Loucy (cell line): ENCODE results near the gene NPW.

Experiments used
- EZH2phosphoT487 ChIP-seq: fragments of 200-600 bp; IDR thresholded peaks from 2 replicates; pipeline ENCODE4 v1.6.1; 2018; ENCODE audit warnings: antibody characterized with exemption, mild to moderate bottlenecking, moderate library complexity, borderline replicate concordance
- TF ChIP-seq, protein P1 (sequence below): fragments of 200-600 bp; sonication (generic); conservative IDR thresholded peaks from 2 replicates; pipeline ENCODE4 v1.5.1; 2014; ENCODE audit warnings: mild to moderate bottlenecking, antibody characterized with exemption, low read length

DNA sequence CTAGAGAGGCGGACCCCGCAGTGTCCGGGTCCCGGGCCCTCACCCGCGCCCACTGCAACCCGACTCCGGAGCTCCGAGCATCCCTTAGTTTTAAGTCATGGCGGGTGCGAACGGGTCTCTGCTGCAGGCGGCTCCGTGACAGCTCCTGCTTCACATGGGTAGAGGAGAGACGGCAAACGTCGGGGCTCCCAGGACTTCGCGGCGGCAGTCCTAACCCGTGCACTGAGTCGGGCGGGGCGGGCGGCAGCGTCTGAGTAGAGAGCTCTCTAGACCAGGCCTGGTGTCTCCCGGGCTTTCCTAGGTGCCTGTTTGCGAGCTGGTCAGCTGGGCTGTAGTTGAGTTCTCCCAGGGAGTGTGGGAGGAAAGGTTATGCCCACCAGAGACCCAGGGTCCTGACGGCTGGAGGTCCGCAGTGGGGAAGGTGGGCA, 28.5 kb downstream of the NPW start:
- TF ChIP-seq, protein P1, sequence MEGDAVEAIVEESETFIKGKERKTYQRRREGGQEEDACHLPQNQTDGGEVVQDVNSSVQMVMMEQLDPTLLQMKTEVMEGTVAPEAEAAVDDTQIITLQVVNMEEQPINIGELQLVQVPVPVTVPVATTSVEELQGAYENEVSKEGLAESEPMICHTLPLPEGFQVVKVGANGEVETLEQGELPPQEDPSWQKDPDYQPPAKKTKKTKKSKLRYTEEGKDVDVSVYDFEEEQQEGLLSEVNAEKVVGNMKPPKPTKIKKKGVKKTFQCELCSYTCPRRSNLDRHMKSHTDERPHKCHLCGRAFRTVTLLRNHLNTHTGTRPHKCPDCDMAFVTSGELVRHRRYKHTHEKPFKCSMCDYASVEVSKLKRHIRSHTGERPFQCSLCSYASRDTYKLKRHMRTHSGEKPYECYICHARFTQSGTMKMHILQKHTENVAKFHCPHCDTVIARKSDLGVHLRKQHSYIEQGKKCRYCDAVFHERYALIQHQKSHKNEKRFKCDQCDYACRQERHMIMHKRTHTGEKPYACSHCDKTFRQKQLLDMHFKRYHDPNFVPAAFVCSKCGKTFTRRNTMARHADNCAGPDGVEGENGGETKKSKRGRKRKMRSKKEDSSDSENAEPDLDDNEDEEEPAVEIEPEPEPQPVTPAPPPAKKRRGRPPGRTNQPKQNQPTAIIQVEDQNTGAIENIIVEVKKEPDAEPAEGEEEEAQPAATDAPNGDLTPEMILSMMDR = no peak
- no peak for TF ChIP-seq EZH2phosphoT487
